ENCODE results near the gene CFAP77.

The CFAP77 gene

DNA sequence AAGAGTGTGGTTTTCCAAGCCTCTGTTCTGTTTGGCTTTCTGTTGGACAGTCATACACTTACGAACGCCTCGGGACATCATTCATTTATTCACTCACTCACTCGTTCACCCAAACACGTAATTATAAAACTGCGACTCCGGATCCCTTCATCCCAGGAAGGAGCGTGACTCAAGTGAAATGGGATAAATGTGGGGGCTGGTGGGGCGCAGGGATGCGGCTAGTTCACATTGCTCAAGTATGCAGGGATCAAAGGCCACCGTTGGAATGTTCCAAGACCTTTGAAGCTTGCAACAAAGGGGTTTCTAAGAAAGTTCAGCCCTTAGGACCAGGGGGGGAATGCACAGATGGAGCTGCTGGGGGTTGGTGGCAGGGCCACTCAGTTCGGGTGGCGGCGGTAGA, 64.2 kb downstream of the CFAP77 start:
- H3K4me3 ChIP-seq (ENCODE audit: low read depth, low read length), result no peak overlapping the region
- in situ Hi-C loops (cut with HindIII; ENCODE audit: low sequenced_read_pairs), result no loop called here
- TF ChIP-seq, protein P1, sequence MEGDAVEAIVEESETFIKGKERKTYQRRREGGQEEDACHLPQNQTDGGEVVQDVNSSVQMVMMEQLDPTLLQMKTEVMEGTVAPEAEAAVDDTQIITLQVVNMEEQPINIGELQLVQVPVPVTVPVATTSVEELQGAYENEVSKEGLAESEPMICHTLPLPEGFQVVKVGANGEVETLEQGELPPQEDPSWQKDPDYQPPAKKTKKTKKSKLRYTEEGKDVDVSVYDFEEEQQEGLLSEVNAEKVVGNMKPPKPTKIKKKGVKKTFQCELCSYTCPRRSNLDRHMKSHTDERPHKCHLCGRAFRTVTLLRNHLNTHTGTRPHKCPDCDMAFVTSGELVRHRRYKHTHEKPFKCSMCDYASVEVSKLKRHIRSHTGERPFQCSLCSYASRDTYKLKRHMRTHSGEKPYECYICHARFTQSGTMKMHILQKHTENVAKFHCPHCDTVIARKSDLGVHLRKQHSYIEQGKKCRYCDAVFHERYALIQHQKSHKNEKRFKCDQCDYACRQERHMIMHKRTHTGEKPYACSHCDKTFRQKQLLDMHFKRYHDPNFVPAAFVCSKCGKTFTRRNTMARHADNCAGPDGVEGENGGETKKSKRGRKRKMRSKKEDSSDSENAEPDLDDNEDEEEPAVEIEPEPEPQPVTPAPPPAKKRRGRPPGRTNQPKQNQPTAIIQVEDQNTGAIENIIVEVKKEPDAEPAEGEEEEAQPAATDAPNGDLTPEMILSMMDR (IDR thresholded peaks at IDR 0.05; ENCODE audit: low read depth, low read length, missing control alignments), result no peak
- no peak for DNase-seq (ENCODE audit: low read depth)

DNA sequence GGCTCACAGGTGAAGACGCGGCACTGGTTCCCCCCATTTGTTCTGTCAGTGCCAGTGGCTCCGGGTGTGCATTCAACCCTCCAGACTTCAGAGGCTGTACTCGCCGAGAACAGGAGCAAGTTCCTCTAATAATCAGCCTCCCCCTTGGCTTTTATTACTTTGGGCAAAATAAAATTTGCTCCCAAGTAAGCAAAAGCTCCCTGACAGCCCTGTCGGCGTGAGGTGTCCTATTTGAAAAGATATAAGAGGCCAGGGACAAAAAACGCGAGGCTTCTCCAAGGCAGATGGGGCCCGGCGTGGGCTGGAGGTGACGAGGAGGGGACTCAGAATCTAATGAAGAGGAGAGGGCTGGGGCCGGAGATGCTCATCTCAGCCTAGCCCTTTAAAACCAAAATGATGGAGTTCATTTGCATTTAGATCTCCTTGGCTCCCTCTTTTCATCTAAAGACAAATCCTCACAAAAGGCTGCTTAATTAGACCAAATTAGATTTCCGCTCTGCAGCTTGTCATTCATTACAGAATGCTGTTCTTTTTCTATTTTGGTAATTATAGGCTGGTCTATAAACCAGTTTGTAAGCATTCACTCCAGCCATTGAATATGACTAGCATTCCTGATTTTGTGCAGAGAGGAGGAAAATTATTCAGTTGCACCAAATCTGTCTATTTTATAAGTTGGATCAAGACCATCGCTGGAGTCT, 68.5 kb downstream of the CFAP77 start:
- TF ChIP-seq, protein P1 (IDR thresholded peaks at IDR 0.05; ENCODE audit: low read depth, low read length, missing control alignments), result no peak
- no peak overlapping the region for H3K4me3 ChIP-seq (ENCODE audit: low read depth, low read length)
- DNase-seq (ENCODE audit: low read depth), result no peak
- in situ Hi-C loops (cut with HindIII; ENCODE audit: low sequenced_read_pairs), result no loop called here

DNA sequence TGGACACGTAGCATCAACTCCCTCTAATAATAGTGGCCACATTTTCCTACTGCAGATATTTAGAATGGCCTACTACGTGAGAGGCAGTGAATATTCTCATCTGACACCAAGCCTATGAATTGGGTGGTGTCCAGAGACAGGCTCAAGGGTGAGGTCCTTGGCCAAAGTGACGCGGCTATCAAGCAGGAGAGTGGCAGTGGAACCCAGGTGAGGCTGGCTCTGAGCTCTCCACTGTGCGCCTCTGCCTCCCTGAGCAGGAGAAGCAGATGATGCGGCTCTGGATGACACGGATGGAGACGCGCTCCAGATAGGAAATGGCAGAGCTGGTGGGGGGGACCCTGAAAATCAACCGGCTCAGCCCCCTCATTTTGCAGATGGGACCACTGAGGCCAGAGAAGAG, 69.7 kb downstream of the CFAP77 start:
- TF ChIP-seq, protein P1 (IDR thresholded peaks at IDR 0.05; ENCODE audit: low read depth, low read length, missing control alignments), result no peak
- in situ Hi-C loops (cut with HindIII; ENCODE audit: low sequenced_read_pairs), result loop anchor here (5.0 kb wide), 1 partner anchor 73 kb away; no protein-coding TSS in a partner anchor
- H3K4me3 ChIP-seq (ENCODE audit: low read depth, low read length), result no peak overlapping the region
- no peak for DNase-seq (ENCODE audit: low read depth)

DNA sequence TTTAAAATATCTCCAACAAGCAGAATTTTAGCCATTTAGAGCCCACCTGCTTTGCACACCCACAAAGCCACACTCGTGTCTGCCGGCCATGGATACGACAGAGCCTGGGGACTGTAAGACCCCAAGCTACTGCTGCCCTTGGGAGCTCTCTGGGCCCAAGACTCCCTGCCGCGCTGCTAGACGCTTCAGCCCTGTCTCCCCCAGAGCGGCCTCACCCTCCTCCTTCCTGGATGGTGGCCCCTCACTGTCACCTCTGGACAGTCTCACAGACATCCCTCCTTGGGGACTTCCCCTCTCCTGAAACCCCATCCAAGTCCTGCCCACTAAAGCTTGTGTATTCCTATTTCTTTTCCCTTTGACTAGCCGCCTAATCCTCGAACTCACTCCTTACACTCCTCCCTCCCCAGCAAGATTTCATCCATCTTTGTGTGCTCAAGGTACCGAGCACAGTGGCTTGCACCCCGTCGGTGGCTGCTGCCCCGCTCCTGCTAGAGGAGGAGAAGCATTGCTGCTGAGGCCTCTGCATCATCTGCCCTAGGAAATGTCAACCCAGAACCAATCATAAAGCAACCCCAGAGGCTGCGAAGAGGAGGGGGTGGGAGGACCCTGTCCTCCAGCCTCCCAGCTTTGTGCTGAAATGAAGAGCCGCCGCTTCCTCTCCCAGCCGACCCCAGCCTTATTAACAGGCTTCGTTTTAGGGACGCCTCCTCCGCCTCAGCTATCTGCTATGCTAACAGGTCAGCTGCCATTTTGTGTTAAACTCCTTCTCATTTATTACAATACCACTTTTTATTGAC, 71.2 kb downstream of the CFAP77 start:
- TF ChIP-seq, protein P1 (IDR thresholded peaks at IDR 0.05; ENCODE audit: low read depth, low read length, missing control alignments), result no peak
- no peak overlapping the region for H3K4me3 ChIP-seq (ENCODE audit: low read depth, low read length)
- in situ Hi-C loops (cut with HindIII; ENCODE audit: low sequenced_read_pairs), result loop anchor here (5.0 kb wide), 1 partner anchor 71 kb away; no protein-coding TSS in a partner anchor
- no peak for DNase-seq (ENCODE audit: low read depth)

DNA sequence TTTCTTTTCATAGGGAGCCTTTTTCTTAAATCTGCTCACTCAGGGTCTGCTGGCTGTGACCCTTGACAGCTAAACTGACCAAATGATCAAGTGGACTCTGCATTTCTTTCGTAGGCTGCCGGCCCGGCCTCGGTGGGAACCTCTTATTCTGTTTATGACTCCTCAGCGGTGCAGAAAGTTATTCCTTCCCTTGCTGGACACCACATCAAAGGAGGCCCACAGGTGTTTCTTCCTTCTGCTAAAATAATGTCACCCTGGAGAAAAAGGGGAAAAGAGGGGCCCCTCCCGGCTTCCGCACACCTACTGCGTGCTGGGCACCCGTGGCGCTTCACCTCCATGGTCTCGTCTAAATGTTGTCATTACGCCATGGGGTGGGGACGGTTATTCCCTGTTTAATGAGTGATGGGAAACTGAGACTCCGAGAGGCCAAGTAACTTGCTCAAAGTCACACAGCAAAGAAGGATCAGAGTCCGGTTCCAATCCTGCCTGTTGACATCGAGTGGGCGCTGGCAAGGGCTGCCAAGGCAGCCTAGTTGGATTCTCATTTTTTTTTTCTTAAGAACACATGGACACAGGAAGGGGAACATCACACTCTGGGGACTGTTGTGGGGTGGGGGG, 72.3 kb downstream of the CFAP77 start:
- TF ChIP-seq, protein P1 (IDR thresholded peaks at IDR 0.05; ENCODE audit: low read depth, low read length, missing control alignments), result no peak
- in situ Hi-C loops (cut with HindIII; ENCODE audit: low sequenced_read_pairs), result loop anchor here (5.0 kb wide), 1 partner anchor 70 kb away; no protein-coding TSS in a partner anchor

DNA sequence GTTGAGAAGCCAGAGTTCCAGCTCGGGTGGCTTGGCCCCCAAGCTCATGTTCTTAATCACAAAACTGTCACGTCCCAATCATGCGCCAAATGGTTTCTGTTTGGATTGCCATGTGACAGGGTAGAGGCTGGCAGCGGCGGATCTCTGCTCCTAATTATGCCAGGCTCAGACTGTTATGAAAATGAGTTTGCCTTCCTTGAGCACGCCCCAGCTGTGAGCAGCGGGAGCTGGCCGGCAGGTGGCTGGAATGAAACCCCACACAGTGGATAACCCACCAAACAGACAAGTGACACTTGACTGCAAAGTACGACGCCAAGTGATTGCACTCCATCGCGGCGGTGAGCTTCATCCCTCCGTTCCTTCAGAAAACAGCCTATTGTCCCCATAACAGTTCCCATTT, 75.4 kb downstream of the CFAP77 start:
- no peak overlapping the region for H3K4me3 ChIP-seq (ENCODE audit: low read depth, low read length)
- TF ChIP-seq, protein P1 (IDR thresholded peaks at IDR 0.05; ENCODE audit: low read depth, low read length, missing control alignments), result no peak
- in situ Hi-C loops (cut with HindIII; ENCODE audit: low sequenced_read_pairs), result no loop called here
- no peak for DNase-seq (ENCODE audit: low read depth)

More for the DNA sequence above, 72.3 kb downstream of the CFAP77 start:
- DNase-seq (ENCODE audit: low read depth), result no peak
- H3K4me3 ChIP-seq (ENCODE audit: low read depth, low read length), result no peak overlapping the region

Measured in astrocyte of the cerebellum (primary cell).